ENCODE measurements around the gene ATP5ME. TPM values are rescaled to one million over a fixed set of nuclear protein-coding genes. Genes with fewer than 3 reads are reported as not detected.
A peak's percentile ranks its signal among the peaks of the same experiment; 100 is the strongest.

ATP5ME gene
- total and polyA plus RNA-seq, 2 of the 13 experiments (the other 11 are each of a cell fraction or from before 2014, with no cell fraction given), result 305 to 753 TPM

DNA sequence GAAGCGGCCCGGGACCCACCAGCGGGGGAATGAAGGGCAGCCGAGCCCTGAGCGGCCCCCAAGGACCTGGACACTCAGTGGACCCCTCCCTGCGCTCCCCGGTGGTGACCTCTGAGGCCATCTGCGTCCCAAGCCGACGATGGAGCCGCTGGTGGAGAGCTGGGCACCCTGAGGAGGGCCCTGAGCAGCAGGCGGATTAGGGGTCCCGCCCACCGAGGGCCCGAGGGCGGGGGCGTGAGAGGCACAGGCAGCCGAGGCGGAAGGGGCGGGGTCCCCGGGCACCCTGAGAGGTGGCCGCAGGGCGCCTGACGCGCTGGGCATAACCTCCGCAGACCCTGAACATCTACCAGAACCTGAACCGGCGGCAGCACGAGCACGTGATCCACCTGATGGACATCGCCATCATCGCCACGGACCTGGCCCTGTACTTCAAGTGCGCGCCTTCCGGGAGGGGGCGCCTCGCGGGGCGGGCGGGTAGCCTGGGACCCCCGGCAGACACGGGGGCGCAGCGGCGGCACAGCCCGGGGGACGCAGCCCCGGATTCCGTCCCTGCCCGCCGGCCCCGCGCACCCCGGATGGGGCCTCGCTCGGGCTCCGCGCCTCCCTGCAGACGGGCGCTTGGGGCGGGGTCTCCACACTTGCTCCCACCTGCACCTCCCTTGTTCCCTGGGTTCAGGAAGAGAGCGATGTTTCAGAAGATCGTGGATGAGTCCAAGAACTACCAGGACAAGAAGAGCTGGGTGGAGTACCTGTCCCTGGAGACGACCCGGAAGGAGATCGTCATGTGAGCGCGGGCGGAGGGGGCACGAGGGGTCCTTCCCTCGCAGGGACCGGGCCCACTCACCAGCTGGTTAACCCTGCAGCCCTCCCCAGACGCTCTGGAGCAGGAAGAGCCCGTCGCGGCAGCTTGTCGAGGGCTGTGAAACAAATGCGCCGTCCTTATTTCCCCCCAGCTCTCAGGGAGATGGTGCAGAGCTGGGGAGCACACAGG is 10.3 kb downstream of the ATP5ME start:
- 0 out of 2 replicates have a peak overlapping the region, but pooled peaks have one; percentile 25 for H3K9ac ChIP-seq (ENCODE audit: insufficient read depth, low read depth, low read length)
- FAIRE-seq (no peak), DNase-seq (ENCODE audit: low spot score) (no peak), ATAC-seq (no peak)
- peak overlapping the region in 2 of 3 experiments; percentile 50 to 63; a peak in 3 of 6 replicates for H3K4me3 ChIP-seq (replicated peaks in 1 of 3; ENCODE audit: insufficient read depth in 1 of 3, low read depth in 2 of 3, low read length in 3 of 3)
- no peaks in the 10 kb centered on the region for H4K20me1 ChIP-seq (ENCODE audit: insufficient read depth, low read length)
- ChIA-PET CTCF (ENCODE audit: low intra/inter-chr PET ratio, low total read pairs) (no interaction called here), POLR2A (interaction anchor here (1.5 kb wide), 1 partner anchor 10 kb away, joined by 7 read pairs; the partner anchor contains the start of genes ATP5ME and MYL5)
- in situ Hi-C loops (cut with HindIII; ENCODE audit: extremely low pct_ligation_motif_present, low pct_unique_long_range_greater_than_20kb), result no loop called here
- 72% methylated on average over 19 of the region's 80 CpGs for WGBS (ENCODE audit: low lambda C conversion rate)
- H3K4me1 ChIP-seq (ENCODE audit: insufficient read depth, low read length), result peaks cover 39% of the 10 kb centered on the region
- no peak overlapping the region for H2AFZ ChIP-seq (ENCODE audit: low read length)
- intact Hi-C loops (cut with micrococcal nuclease; ENCODE audit: unreplicated experiment), result no loop called here
- no peaks in the 10 kb centered on the region for H3K79me2 ChIP-seq (ENCODE audit: insufficient read depth, low read length)
- no peaks in the 10 kb centered on the region for H3K36me3 ChIP-seq (replicated peaks in 1 of 2; ENCODE audit: control insufficient read depth in 1 of 2, insufficient read depth in 2 of 2, low read length in 2 of 2)
- H3K9me3 ChIP-seq (ENCODE audit: low read length), result no peaks in the 10 kb centered on the region
- H3K27ac ChIP-seq (ENCODE audit: extremely low read length, insufficient read depth, low read length), result no peak overlapping the region
- H3K4me2 ChIP-seq (ENCODE audit: low read depth, low read length), result peak overlapping the region; percentile 69
- no TSS peak for BruUV-seq (replicated peaks)
- peaks cover 3 to 33% of the 10 kb centered on the region in 2 experiments; a peak in 4 of 5 replicates for H3K27me3 ChIP-seq (ENCODE audit: control insufficient read depth in 1 of 2, insufficient read depth in 2 of 2, low read length in 2 of 2)
- TF ChIP-seq, protein P1, sequence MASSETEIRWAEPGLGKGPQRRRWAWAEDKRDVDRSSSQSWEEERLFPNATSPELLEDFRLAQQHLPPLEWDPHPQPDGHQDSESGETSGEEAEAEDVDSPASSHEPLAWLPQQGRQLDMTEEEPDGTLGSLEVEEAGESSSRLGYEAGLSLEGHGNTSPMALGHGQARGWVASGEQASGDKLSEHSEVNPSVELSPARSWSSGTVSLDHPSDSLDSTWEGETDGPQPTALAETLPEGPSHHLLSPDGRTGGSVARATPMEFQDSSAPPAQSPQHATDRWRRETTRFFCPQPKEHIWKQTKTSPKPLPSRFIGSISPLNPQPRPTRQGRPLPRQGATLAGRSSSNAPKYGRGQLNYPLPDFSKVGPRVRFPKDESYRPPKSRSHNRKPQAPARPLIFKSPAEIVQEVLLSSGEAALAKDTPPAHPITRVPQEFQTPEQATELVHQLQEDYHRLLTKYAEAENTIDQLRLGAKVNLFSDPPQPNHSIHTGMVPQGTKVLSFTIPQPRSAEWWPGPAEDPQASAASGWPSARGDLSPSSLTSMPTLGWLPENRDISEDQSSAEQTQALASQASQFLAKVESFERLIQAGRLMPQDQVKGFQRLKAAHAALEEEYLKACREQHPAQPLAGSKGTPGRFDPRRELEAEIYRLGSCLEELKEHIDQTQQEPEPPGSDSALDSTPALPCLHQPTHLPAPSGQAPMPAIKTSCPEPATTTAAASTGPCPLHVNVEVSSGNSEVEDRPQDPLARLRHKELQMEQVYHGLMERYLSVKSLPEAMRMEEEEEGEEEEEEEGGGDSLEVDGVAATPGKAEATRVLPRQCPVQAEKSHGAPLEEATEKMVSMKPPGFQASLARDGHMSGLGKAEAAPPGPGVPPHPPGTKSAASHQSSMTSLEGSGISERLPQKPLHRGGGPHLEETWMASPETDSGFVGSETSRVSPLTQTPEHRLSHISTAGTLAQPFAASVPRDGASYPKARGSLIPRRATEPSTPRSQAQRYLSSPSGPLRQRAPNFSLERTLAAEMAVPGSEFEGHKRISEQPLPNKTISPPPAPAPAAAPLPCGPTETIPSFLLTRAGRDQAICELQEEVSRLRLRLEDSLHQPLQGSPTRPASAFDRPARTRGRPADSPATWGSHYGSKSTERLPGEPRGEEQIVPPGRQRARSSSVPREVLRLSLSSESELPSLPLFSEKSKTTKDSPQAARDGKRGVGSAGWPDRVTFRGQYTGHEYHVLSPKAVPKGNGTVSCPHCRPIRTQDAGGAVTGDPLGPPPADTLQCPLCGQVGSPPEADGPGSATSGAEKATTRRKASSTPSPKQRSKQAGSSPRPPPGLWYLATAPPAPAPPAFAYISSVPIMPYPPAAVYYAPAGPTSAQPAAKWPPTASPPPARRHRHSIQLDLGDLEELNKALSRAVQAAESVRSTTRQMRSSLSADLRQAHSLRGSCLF (CRISPR knock-in tag; IDR thresholded peaks at IDR 0.05; ENCODE audit: borderline replicate concordance), result no peak
- TF ChIP-seq ONECUT2 (CRISPR knock-in tag; IDR thresholded peaks at IDR 0.05) (no peak), HMG20A (CRISPR knock-in tag; IDR thresholded peaks at IDR 0.05; ENCODE audit: borderline replicate concordance) (no peak), SP5 (CRISPR knock-in tag; IDR thresholded peaks at IDR 0.05; ENCODE audit: borderline replicate concordance, low read depth) (0 out of 2 replicates have a peak, but pooled peaks have one; percentile 13), SUZ12 (IDR thresholded peaks at IDR 0.05; ENCODE audit: low read depth, low read length) (no peak), ATF5 (CRISPR knock-in tag; IDR thresholded peaks at IDR 0.05; ENCODE audit: low read depth) (no peak), ZNF207 (IDR thresholded peaks at IDR 0.05; ENCODE audit: borderline replicate concordance) (no peak)
- TF ChIP-seq, protein P2, sequence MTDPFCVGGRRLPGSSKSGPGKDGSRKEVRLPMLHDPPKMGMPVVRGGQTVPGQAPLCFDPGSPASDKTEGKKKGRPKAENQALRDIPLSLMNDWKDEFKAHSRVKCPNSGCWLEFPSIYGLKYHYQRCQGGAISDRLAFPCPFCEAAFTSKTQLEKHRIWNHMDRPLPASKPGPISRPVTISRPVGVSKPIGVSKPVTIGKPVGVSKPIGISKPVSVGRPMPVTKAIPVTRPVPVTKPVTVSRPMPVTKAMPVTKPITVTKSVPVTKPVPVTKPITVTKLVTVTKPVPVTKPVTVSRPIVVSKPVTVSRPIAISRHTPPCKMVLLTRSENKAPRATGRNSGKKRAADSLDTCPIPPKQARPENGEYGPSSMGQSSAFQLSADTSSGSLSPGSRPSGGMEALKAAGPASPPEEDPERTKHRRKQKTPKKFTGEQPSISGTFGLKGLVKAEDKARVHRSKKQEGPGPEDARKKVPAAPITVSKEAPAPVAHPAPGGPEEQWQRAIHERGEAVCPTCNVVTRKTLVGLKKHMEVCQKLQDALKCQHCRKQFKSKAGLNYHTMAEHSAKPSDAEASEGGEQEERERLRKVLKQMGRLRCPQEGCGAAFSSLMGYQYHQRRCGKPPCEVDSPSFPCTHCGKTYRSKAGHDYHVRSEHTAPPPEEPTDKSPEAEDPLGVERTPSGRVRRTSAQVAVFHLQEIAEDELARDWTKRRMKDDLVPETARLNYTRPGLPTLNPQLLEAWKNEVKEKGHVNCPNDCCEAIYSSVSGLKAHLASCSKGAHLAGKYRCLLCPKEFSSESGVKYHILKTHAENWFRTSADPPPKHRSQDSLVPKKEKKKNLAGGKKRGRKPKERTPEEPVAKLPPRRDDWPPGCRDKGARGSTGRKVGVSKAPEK (CRISPR knock-in tag; IDR thresholded peaks at IDR 0.05; ENCODE audit: borderline replicate concordance), result no peak
- TF ChIP-seq, protein P3, sequence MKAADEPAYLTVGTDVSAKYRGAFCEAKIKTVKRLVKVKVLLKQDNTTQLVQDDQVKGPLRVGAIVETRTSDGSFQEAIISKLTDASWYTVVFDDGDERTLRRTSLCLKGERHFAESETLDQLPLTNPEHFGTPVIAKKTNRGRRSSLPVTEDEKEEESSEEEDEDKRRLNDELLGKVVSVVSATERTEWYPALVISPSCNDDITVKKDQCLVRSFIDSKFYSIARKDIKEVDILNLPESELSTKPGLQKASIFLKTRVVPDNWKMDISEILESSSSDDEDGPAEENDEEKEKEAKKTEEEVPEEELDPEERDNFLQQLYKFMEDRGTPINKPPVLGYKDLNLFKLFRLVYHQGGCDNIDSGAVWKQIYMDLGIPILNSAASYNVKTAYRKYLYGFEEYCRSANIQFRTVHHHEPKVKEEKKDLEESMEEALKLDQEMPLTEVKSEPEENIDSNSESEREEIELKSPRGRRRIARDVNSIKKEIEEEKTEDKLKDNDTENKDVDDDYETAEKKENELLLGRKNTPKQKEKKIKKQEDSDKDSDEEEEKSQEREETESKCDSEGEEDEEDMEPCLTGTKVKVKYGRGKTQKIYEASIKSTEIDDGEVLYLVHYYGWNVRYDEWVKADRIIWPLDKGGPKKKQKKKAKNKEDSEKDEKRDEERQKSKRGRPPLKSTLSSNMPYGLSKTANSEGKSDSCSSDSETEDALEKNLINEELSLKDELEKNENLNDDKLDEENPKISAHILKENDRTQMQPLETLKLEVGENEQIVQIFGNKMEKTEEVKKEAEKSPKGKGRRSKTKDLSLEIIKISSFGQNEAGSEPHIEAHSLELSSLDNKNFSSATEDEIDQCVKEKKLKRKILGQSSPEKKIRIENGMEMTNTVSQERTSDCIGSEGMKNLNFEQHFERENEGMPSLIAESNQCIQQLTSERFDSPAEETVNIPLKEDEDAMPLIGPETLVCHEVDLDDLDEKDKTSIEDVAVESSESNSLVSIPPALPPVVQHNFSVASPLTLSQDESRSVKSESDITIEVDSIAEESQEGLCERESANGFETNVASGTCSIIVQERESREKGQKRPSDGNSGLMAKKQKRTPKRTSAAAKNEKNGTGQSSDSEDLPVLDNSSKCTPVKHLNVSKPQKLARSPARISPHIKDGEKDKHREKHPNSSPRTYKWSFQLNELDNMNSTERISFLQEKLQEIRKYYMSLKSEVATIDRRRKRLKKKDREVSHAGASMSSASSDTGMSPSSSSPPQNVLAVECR (CRISPR knock-in tag; IDR thresholded peaks at IDR 0.05; ENCODE audit: borderline replicate concordance), result no peak

All from HepG2 (cell line).